Uterus (tissue), 2 donors: ENCODE measurements around the gene PCYOX1L.
"Not testable (repeated sequence)": the region's sequence is repeated elsewhere in the genome, so short reads cannot be mapped to it uniquely, and the experiment has no call there.

Source experiments
- CTCF ChIP-seq, 4 experiments: fragments of 200-600 bp in 2 of 4; fragments of 450-650 bp in 2 of 4; sonication (generic) in 2 of 4; IDR thresholded peaks; one replicate each; pipeline ENCODE4 v1.5.1; 2016 to 2019; ENCODE audit warnings: antibody characterized with exemption in 4 of 4, mild to moderate bottlenecking in 2 of 4, moderate library complexity in 1 of 4
- POLR2A ChIP-seq, 2 donors: fragments of 450-650 bp; IDR thresholded peaks; one replicate each; pipeline ENCODE4 v1.6.1; 2016; ENCODE audit warnings: antibody characterized with exemption in 2 of 2, mild to moderate bottlenecking in 1 of 2, moderate library complexity in 1 of 2

GRCh38 chr5:149394996-149395395 lies 37.1 kb downstream of the PCYOX1L start:
- not testable (repeated sequence) for TF ChIP-seq POLR2A, CTCF (IDR thresholded peaks at IDR 0.05)
